Measurements from ENCODE around the gene PIK3CD. TPM values are rescaled to one million over a fixed set of nuclear protein-coding genes. Genes with fewer than 3 reads are reported as not detected.

Gene PIK3CD
- total RNA-seq, 1 experiment from 2014 or later = 23.1 TPM

GRCh38 chr1:9601942-9602793 lies 49.4 kb upstream of the PIK3CD start:
- ChIA-PET CTCF (no interaction called here), POLR2A (no interaction called here)
- no peaks in the 10 kb centered on the region for H3K4me1 Mint-ChIP-seq
- TF ChIP-seq FOXP1 (CRISPR knock-in tag; IDR thresholded peaks at IDR 0.05; ENCODE audit: borderline replicate concordance) (0 out of 2 replicates have a peak, but pooled peaks have one; percentile 25), RORB (CRISPR knock-in tag; IDR thresholded peaks at IDR 0.05) (no peak), CDX4 (CRISPR knock-in tag; IDR thresholded peaks at IDR 0.05; ENCODE audit: borderline replicate concordance) (no peak)
- no peak overlapping the region for H3K4me3 Mint-ChIP-seq
- no peak for ATAC-seq
- DNase-seq (ENCODE audit: low spot score) = no peak
- no peak overlapping the region for H3K27ac Mint-ChIP-seq
- no peaks in the 10 kb centered on the region for H3K27me3 Mint-ChIP-seq (ENCODE audit: low read depth)
- H3K9me3 Mint-ChIP-seq = no peaks in the 10 kb centered on the region
- H3K36me3 Mint-ChIP-seq = peaks cover 7% of the 10 kb centered on the region

- ATAC-seq (no peak), DNase-seq (ENCODE audit: low spot score) (no peak)
- Mint-ChIP-seq H3K4me1 (no peaks in the 10 kb centered on the region), H3K4me3 (no peak overlapping the region), H3K27ac (no peak overlapping the region), H3K9me3 (no peaks in the 10 kb centered on the region), H3K27me3 (ENCODE audit: low read depth) (no peaks in the 10 kb centered on the region), H3K36me3 (peaks cover 10% of the 10 kb centered on the region)
- CTCF ChIA-PET = interaction anchor here (2.0 kb wide), 1 partner anchor 13 kb away, joined by 5 read pairs; no protein-coding TSS in a partner anchor
- TF ChIP-seq ATF3 (CRISPR knock-in tag; conservative IDR thresholded peaks at IDR 0.05) (no peak), OVOL2 (CRISPR knock-in tag; IDR thresholded peaks at IDR 0.05; ENCODE audit: borderline replicate concordance) (no peak)
- POLR2A ChIA-PET = no interaction called here
Measured at GRCh38 chr1:9602794-9603167, 48.8 kb upstream of the PIK3CD start.

- no peaks in the 10 kb centered on the region for H3K27me3 Mint-ChIP-seq (ENCODE audit: low read depth)
- POLR2A ChIA-PET = no interaction called here
- CTCF ChIA-PET = interaction anchor here (2.0 kb wide), 1 partner anchor 12 kb away, joined by 5 read pairs; no protein-coding TSS in a partner anchor
- peaks cover 11% of the 10 kb centered on the region for H3K36me3 Mint-ChIP-seq
- H3K4me1 Mint-ChIP-seq = no peaks in the 10 kb centered on the region
- H3K27ac Mint-ChIP-seq = no peak overlapping the region
- ATAC-seq (no peak), DNase-seq (ENCODE audit: low spot score) (no peak)
- H3K9me3 Mint-ChIP-seq = no peaks in the 10 kb centered on the region
- TF ChIP-seq ATF1 (CRISPR knock-in tag; IDR thresholded peaks at IDR 0.05) (no peak), FOXK1 (CRISPR knock-in tag; IDR thresholded peaks at IDR 0.05) (no peak), GRHL2 (CRISPR knock-in tag; IDR thresholded peaks at IDR 0.05; ENCODE audit: insufficient replicate concordance, severe bottlenecking) (no peak), ZNF263 (CRISPR knock-in tag; IDR thresholded peaks at IDR 0.05; ENCODE audit: low read depth) (no peak)
- no peak overlapping the region for H3K4me3 Mint-ChIP-seq
Measured at GRCh38 chr1:9603307-9603706, 48.2 kb upstream of the PIK3CD start.

GRCh38 chr1:9603766-9604753 lies 47.5 kb upstream of the PIK3CD start:
- POLR2A ChIA-PET = interaction anchor here (0.6 kb wide), 1 partner anchor 29 kb away, joined by 3 read pairs; no protein-coding TSS in a partner anchor
- CTCF ChIA-PET = interaction anchor here (2.0 kb wide), 1 partner anchor 12 kb away, joined by 5 read pairs; no protein-coding TSS in a partner anchor
- H3K4me3 Mint-ChIP-seq = no peak overlapping the region
- no peak for TF ChIP-seq AFF4 (CRISPR knock-in tag; IDR thresholded peaks at IDR 0.05; ENCODE audit: borderline replicate concordance)
- no peak for TF ChIP-seq E2F1 (CRISPR knock-in tag; IDR thresholded peaks at IDR 0.05)
- TF ChIP-seq IRF1 (CRISPR knock-in tag; IDR thresholded peaks at IDR 0.05) = no peak
- no peak for TF ChIP-seq JUN (CRISPR knock-in tag; IDR thresholded peaks at IDR 0.05)
- peaks cover 13% of the 10 kb centered on the region for H3K36me3 Mint-ChIP-seq
- no peaks in the 10 kb centered on the region for H3K4me1 Mint-ChIP-seq
- H3K27ac Mint-ChIP-seq = peak overlapping the region; percentile 68
- ATAC-seq = no peak
- no peaks in the 10 kb centered on the region for H3K9me3 Mint-ChIP-seq
- DNase-seq (ENCODE audit: low spot score) = no peak
- H3K27me3 Mint-ChIP-seq (ENCODE audit: low read depth) = no peaks in the 10 kb centered on the region
